ENCODE measurements around the gene AKIRIN1. TPM values are rescaled to one million over a fixed set of nuclear protein-coding genes. Genes with fewer than 3 reads are reported as not detected.
"Not testable (repeated sequence)": the region's sequence is repeated elsewhere in the genome, so short reads cannot be mapped to it uniquely, and the experiment has no call there.

AKIRIN1 gene
- total RNA-seq, 2 donors from 2014 or later = 48.0 to 70.2 TPM

GRCh38 chr1:38953433-38953860 is 37.6 kb upstream of the AKIRIN1 start:
- no peak overlapping the region for H3K9ac ChIP-seq (ENCODE audit: low read depth in 2 of 2, low read length in 2 of 2)
- no peak for TF ChIP-seq CTCF (IDR thresholded peaks at IDR 0.05)
- no peaks in the 10 kb centered on the region for H3K36me3 ChIP-seq
- intact Hi-C loops (cut with DNase I) = no loop called here
- H3K9me3 ChIP-seq = no peaks in the 10 kb centered on the region
- H3K4me1 ChIP-seq = no peaks in the 10 kb centered on the region
- no peak for DNase-seq
- no peak overlapping the region for H3K27ac ChIP-seq
- H3K4me3 ChIP-seq = no peak overlapping the region
- no peaks in the 10 kb centered on the region for H3K27me3 ChIP-seq

- H3K27me3 ChIP-seq = no peaks in the 10 kb centered on the region
- no peak for DNase-seq
- intact Hi-C loops (cut with DNase I) = no loop called here
- no peak for TF ChIP-seq CTCF (IDR thresholded peaks at IDR 0.05)
- no peak overlapping the region for H3K9ac ChIP-seq (ENCODE audit: low read depth in 2 of 2, low read length in 2 of 2)
- no peak overlapping the region for H3K4me3 ChIP-seq
- no peaks in the 10 kb centered on the region for H3K9me3 ChIP-seq
- H3K27ac ChIP-seq = no peak overlapping the region
- no peaks in the 10 kb centered on the region for H3K4me1 ChIP-seq
- no peaks in the 10 kb centered on the region for H3K36me3 ChIP-seq
Observed at GRCh38 chr1:38958967-38959366, 32.1 kb upstream of the AKIRIN1 start.

- H3K36me3 ChIP-seq = no peaks in the 10 kb centered on the region
- H3K9ac ChIP-seq (ENCODE audit: low read depth in 2 of 2, low read length in 2 of 2) = no peak overlapping the region
- H3K27ac ChIP-seq = no peak overlapping the region
- H3K9me3 ChIP-seq = no peaks in the 10 kb centered on the region
- no peaks in the 10 kb centered on the region for H3K4me1 ChIP-seq
- no peak overlapping the region for H3K4me3 ChIP-seq
- TF ChIP-seq CTCF (IDR thresholded peaks at IDR 0.05) = no peak
- no peaks in the 10 kb centered on the region for H3K27me3 ChIP-seq
- no peak for DNase-seq
- intact Hi-C loops (cut with DNase I) = no loop called here
Observed at GRCh38 chr1:38962113-38962512, 29.0 kb upstream of the AKIRIN1 start.

- H3K27ac ChIP-seq = no peak overlapping the region
- TF ChIP-seq CTCF (IDR thresholded peaks at IDR 0.05) = no peak
- intact Hi-C loops (cut with DNase I) = no loop called here
- no peak overlapping the region for H3K9ac ChIP-seq (ENCODE audit: low read depth in 2 of 2, low read length in 2 of 2)
- H3K27me3 ChIP-seq = no peaks in the 10 kb centered on the region
- H3K9me3 ChIP-seq = no peaks in the 10 kb centered on the region
- no peak overlapping the region for H3K4me3 ChIP-seq
- no peak for DNase-seq
- no peaks in the 10 kb centered on the region for H3K36me3 ChIP-seq
- no peaks in the 10 kb centered on the region for H3K4me1 ChIP-seq
Observed at GRCh38 chr1:38962560-38962959, 28.5 kb upstream of the AKIRIN1 start.

- Histone ChIP-seq H3K36me3 (no peaks in the 10 kb centered on the region), H3K4me3 (no peak overlapping the region), H3K27me3 (no peaks in the 10 kb centered on the region), H3K9ac (ENCODE audit: low read depth in 2 of 2, low read length in 2 of 2) (no peak overlapping the region), H3K4me1 (no peaks in the 10 kb centered on the region), H3K27ac (no peak overlapping the region), H3K9me3 (no peaks in the 10 kb centered on the region)
- TF ChIP-seq CTCF (IDR thresholded peaks at IDR 0.05) = no peak
- intact Hi-C loops (cut with DNase I) = no loop called here
- no peak for DNase-seq
Observed at GRCh38 chr1:38964140-38964548, 26.9 kb upstream of the AKIRIN1 start.

- H3K36me3 ChIP-seq; H3K27ac ChIP-seq; H3K9me3 ChIP-seq; intact Hi-C loops (cut with DNase I); H3K9ac ChIP-seq (ENCODE audit: low read depth in 2 of 2, low read length in 2 of 2); H3K27me3 ChIP-seq; H3K4me3 ChIP-seq; H3K4me1 ChIP-seq: not testable (repeated sequence)
- peak; percentile 71 for DNase-seq
Observed at GRCh38 chr1:38973145-38973544, 17.9 kb upstream of the AKIRIN1 start.
